Liver (tissue), 9 donors: ENCODE results near the gene ERCC6. TPM values are rescaled to one million over a fixed set of nuclear protein-coding genes. Genes with fewer than 3 reads are reported as not detected.

Source experiments
- DNase-seq: peaks from one replicate; pipeline ENCODE4 v3.0.0-alpha.2; 2017; ENCODE audit warnings: low spot score
- H3K27ac ChIP-seq, 2 donors: one replicate each; pipeline ENCODE4 v1.7.0; 2013; ENCODE audit warnings: inconsistent platforms in 2 of 2, low read length in 2 of 2, control low read depth in 1 of 2, low read depth in 1 of 2, mild to moderate bottlenecking in 1 of 2
- H3K27me3 ChIP-seq, 4 donors: one replicate each; pipeline versions ENCODE4 v1.6.1 to v1.7.0; 2013; ENCODE audit warnings: low read length in 3 of 4, inconsistent platforms in 1 of 4, mild to moderate bottlenecking in 1 of 4, moderate library complexity in 1 of 4; ENCODE audit not compliant: control insufficient read depth in 4 of 4, insufficient read depth in 4 of 4
- H3K36me3 ChIP-seq, 4 donors: one replicate each; pipeline versions ENCODE4 v1.6.1 to v1.7.0; 2013; ENCODE audit warnings: low read length in 3 of 4, mild to moderate bottlenecking in 3 of 4, low read depth in 1 of 4, moderate library complexity in 1 of 4; ENCODE audit not compliant: control insufficient read depth in 4 of 4, insufficient read depth in 3 of 4
- H3K4me1 ChIP-seq, 4 donors: one replicate each; pipeline versions ENCODE4 v1.6.1 to v1.7.0; 2013; ENCODE audit warnings: low read length in 3 of 4, mild to moderate bottlenecking in 3 of 4, moderate library complexity in 1 of 4; ENCODE audit not compliant: control insufficient read depth in 4 of 4, insufficient read depth in 4 of 4
- H3K4me3 ChIP-seq, 3 donors: one replicate each; pipeline versions ENCODE4 v1.6.1 to v1.7.0; 2013; ENCODE audit warnings: low read length in 3 of 3, control low read depth in 1 of 3, low read depth in 1 of 3, mild to moderate bottlenecking in 1 of 3
- H3K9ac ChIP-seq, 2 donors: one replicate each; pipeline ENCODE4 v1.7.0; 2013; ENCODE audit warnings: low read length in 2 of 2, mild to moderate bottlenecking in 2 of 2, moderate library complexity in 2 of 2, control low read depth in 1 of 2, low read depth in 1 of 2
- H3K9me3 ChIP-seq, 4 donors: one replicate each; pipeline versions ENCODE4 v1.6.1 to v1.7.0; 2013; ENCODE audit warnings: low read length in 3 of 4; ENCODE audit not compliant: control insufficient read depth in 4 of 4
- EGR1 ChIP-seq, 2 donors: IDR thresholded peaks; 2 replicates each; pipeline ENCODE4 v1.6.1; 2016 to 2018; ENCODE audit warnings: antibody characterized with exemption in 2 of 2, low read depth in 2 of 2
- FOXA1 ChIP-seq: IDR thresholded peaks from 2 replicates; pipeline ENCODE4 v1.6.1; 2016; ENCODE audit warnings: antibody characterized with exemption
- FOXA2 ChIP-seq: IDR thresholded peaks from 2 replicates; pipeline ENCODE4 v1.6.1; 2016; ENCODE audit warnings: antibody characterized with exemption
- GABPA ChIP-seq, 2 donors: IDR thresholded peaks in 1 of 2; conservative IDR thresholded peaks in 1 of 2; 2 replicates each; pipeline ENCODE4 v1.6.1; 2016; ENCODE audit warnings: antibody characterized with exemption in 2 of 2, mild to moderate bottlenecking in 1 of 2, moderate library complexity in 1 of 2
- HNF4G ChIP-seq: IDR thresholded peaks from 2 replicates; pipeline ENCODE4 v1.6.1; 2016; ENCODE audit warnings: antibody characterized with exemption
- JUND ChIP-seq, 2 donors: IDR thresholded peaks; 2 replicates each; pipeline ENCODE4 v1.6.1; 2016; ENCODE audit warnings: antibody characterized with exemption in 2 of 2
- NR2F2 ChIP-seq: IDR thresholded peaks from 2 replicates; pipeline ENCODE4 v1.6.1; 2016; ENCODE audit warnings: antibody characterized with exemption
- RAD21 ChIP-seq, 2 donors: IDR thresholded peaks; 2 replicates each; pipeline ENCODE4 v1.6.1; 2016; ENCODE audit warnings: antibody characterized with exemption in 2 of 2, mild to moderate bottlenecking in 2 of 2
- RXRA ChIP-seq, 2 donors: IDR thresholded peaks; 2 replicates each; pipeline ENCODE4 v1.6.1; 2017 to 2018; ENCODE audit warnings: antibody characterized with exemption in 2 of 2, mild to moderate bottlenecking in 1 of 2
- SP1 ChIP-seq: IDR thresholded peaks from 2 replicates; pipeline ENCODE4 v1.6.1; 2018; ENCODE audit warnings: antibody characterized with exemption, mild to moderate bottlenecking
- TAF1 ChIP-seq: conservative IDR thresholded peaks from 2 replicates; pipeline ENCODE4 v1.6.1; 2016; ENCODE audit warnings: antibody characterized with exemption, mild to moderate bottlenecking
- YY1 ChIP-seq: IDR thresholded peaks from 2 replicates; pipeline ENCODE4 v1.6.1; 2016; ENCODE audit warnings: antibody characterized with exemption, mild to moderate bottlenecking
- WGBS: extraction: QIAGEN DNeasy Blood & Tissue Kit; methylation state at CpG from one replicate; pipeline ENCODE4 v1.1.7; 2013; 5-methylcytosine and 5-hydroxymethylcytosine counted together
- polyA plus RNA-seq, 2 donors: library from polyadenylated mRNA; stranded (reverse) in 1 of 2; unstranded in 1 of 2; fragments of 200-250 nt in 1 of 2; fragments of >200 nt in 1 of 2; fragmentation: Nextera tagmentation in 1 of 2; extraction: Ambion mirVana in 1 of 2; gene quantifications; one replicate each; pipeline versions ENCODE4 v1.2.1 to v1.2.3, GENCODE V29; 2013 to 2015
- total RNA-seq, 2 donors: library from RNA; depleted of rRNA; stranded (reverse); fragments of >200 nt; gene quantifications; one replicate each; pipeline ENCODE4 v1.2.3, GENCODE V29; 2014
- TF ChIP-seq, protein P1 (sequence below): IDR thresholded peaks from 2 replicates; pipeline ENCODE4 v1.6.1; 2016; ENCODE audit warnings: antibody characterized with exemption
- TF ChIP-seq, protein P2 (sequence below): IDR thresholded peaks from 2 replicates; pipeline ENCODE4 v1.6.1; 2016; ENCODE audit warnings: antibody characterized with exemption
- TF ChIP-seq, protein P3 (sequence below): IDR thresholded peaks from 2 replicates; pipeline ENCODE4 v1.6.1; 2016; ENCODE audit warnings: antibody characterized with exemption, mild to moderate bottlenecking
- TF ChIP-seq, protein P4 (sequence below): IDR thresholded peaks from 2 replicates; pipeline ENCODE4 v1.6.1; 2016; ENCODE audit warnings: antibody characterized with exemption
- donor health status: healthy.
- donor health status: healthy.
- donor health status: healthy.
- donor health status: healthy.
- donor health status: healthy.

Gene ERCC6
- total and polyA plus RNA-seq, 4 donors = 2.3 to 17.1 (median 7.5) TPM

DNA sequence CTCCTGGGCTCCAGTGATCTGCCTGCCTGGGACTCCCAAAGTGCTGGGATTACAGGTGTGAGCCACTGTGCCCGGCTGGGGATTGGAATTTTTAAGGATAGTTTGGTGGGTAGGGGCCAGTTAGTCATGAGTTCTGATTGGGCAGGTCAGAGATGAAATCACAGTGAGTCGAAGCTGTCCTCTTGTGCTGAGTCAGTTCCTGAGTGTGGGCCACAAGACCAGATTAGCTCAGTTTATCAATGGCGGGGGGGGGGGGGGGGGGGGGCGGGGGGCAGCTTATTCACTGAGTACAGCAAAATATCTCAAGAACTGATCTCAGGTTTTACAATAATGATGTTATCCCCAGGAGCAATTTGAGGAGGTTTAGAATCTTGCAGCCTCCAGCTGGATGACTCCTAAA lies 11.6 kb upstream of the ERCC6 start:
- H3K36me3 ChIP-seq = no peaks in the 10 kb centered on the region
- H3K9ac ChIP-seq = no peak overlapping the region
- no peaks in the 10 kb centered on the region for H3K4me1 ChIP-seq
- TF ChIP-seq FOXA1 (no peak), NR2F2 (no peak), JUND (IDR thresholded peaks at IDR 0.05) (no peak)
- H3K27ac ChIP-seq = no peak overlapping the region
- no peaks in the 10 kb centered on the region for H3K27me3 ChIP-seq
- H3K9me3 ChIP-seq = no peaks in the 10 kb centered on the region
- no peak overlapping the region for H3K4me3 ChIP-seq
- no peak for DNase-seq
- 45% methylated on average over 4 of the region's 4 CpGs for WGBS

DNA sequence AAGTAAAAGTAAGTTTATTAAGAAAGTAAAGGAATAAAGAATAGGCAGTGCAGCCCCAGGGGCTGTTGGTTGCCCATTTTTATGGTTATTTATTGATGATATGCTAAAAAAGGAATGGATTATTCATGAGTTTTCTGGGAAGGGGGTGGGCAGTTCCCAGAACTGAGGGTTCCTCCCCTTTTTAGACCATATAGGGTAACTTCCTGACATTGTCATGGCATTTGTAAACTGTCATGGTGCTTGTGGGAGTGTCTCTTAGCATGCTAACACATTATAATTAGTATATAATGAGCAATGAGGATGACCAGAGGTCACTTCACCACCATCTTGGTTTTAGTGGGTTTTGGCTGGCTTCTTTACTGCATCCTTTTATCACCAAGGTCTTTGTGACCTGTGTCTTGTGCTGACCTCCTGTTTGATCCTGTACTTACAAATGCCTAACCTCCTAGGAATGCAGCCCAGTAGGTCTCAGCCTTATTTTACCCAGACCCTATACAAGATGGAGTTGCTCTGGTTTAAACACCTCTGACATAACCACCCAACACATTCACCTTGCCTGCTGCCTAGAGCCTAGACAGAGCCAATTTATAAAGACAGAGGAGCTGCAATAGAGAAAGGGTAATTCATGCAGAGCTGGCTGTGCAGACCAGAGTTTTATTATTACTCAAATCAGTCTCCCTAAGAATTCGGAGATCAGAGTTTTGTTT lies 10.9 kb upstream of the ERCC6 start:
- Histone ChIP-seq H3K9me3 (no peaks in the 10 kb centered on the region), H3K4me3 (no peak overlapping the region), H3K4me1 (no peaks in the 10 kb centered on the region), H3K9ac (no peak overlapping the region), H3K27me3 (no peaks in the 10 kb centered on the region), H3K36me3 (no peaks in the 10 kb centered on the region), H3K27ac (no peak overlapping the region)
- no peak for DNase-seq
- TF ChIP-seq, protein P1, sequence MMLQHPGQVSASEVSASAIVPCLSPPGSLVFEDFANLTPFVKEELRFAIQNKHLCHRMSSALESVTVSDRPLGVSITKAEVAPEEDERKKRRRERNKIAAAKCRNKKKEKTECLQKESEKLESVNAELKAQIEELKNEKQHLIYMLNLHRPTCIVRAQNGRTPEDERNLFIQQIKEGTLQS = no peak
- TF ChIP-seq JUND (IDR thresholded peaks at IDR 0.05) (no peak), YY1 (no peak), SP1 (no peak), NR2F2 (no peak), RXRA (IDR thresholded peaks at IDR 0.05) (no peak), EGR1 (IDR thresholded peaks at IDR 0.05; ENCODE audit: low read depth in 2 of 2) (no peak), RAD21 (IDR thresholded peaks at IDR 0.05) (no peak), GABPA (IDR thresholded peaks at IDR 0.05 in 1 of 2, conservative IDR thresholded peaks at IDR 0.05 in 1 of 2) (no peak), HNF4G (no peak), FOXA1 (no peak), FOXA2 (no peak), TAF1 (no peak)
- TF ChIP-seq, protein P2, sequence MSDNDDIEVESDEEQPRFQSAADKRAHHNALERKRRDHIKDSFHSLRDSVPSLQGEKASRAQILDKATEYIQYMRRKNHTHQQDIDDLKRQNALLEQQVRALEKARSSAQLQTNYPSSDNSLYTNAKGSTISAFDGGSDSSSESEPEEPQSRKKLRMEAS = no peak
- TF ChIP-seq, protein P3, sequence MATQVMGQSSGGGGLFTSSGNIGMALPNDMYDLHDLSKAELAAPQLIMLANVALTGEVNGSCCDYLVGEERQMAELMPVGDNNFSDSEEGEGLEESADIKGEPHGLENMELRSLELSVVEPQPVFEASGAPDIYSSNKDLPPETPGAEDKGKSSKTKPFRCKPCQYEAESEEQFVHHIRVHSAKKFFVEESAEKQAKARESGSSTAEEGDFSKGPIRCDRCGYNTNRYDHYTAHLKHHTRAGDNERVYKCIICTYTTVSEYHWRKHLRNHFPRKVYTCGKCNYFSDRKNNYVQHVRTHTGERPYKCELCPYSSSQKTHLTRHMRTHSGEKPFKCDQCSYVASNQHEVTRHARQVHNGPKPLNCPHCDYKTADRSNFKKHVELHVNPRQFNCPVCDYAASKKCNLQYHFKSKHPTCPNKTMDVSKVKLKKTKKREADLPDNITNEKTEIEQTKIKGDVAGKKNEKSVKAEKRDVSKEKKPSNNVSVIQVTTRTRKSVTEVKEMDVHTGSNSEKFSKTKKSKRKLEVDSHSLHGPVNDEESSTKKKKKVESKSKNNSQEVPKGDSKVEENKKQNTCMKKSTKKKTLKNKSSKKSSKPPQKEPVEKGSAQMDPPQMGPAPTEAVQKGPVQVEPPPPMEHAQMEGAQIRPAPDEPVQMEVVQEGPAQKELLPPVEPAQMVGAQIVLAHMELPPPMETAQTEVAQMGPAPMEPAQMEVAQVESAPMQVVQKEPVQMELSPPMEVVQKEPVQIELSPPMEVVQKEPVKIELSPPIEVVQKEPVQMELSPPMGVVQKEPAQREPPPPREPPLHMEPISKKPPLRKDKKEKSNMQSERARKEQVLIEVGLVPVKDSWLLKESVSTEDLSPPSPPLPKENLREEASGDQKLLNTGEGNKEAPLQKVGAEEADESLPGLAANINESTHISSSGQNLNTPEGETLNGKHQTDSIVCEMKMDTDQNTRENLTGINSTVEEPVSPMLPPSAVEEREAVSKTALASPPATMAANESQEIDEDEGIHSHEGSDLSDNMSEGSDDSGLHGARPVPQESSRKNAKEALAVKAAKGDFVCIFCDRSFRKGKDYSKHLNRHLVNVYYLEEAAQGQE = no peak
- 83% methylated on average over 1 of the region's 1 CpG for WGBS

DNA sequence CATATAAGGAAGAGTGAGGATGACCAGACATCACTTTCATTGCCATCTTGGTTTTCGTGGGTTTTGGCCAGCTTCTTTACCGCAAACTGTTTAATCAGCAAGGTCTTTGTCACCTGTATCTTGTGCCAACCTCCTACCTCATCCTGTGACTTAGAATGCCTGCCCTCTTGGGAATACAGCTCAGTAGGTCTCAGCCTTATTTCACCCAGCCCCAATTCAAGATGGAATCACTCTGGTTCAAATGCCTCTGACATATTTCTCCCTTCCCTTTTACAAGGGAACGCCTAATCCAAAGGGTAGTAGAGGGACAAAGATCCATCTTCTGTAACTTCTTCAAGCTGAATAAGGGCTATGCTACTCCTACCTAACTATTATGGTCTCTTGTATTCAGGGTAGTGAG lies 4.7 kb upstream of the ERCC6 start:
- WGBS = 77% methylated on average over 3 of the region's 3 CpGs
- no peak for DNase-seq

More for the DNA sequence above, 4.7 kb upstream of the ERCC6 start:
- Histone ChIP-seq H3K4me1 (peaks cover 0 to 10% (median 5%) of the 10 kb centered on the region in 4 donors), H3K27me3 (peaks cover 0 to 3% (median 0%) of the 10 kb centered on the region in 4 donors), H3K4me3 (no peak overlapping the region), H3K9ac (no peak overlapping the region), H3K36me3 (no peaks in the 10 kb centered on the region), H3K9me3 (no peaks in the 10 kb centered on the region), H3K27ac (no peak overlapping the region)
- TF ChIP-seq EGR1 (IDR thresholded peaks at IDR 0.05; ENCODE audit: low read depth in 2 of 2) = no peak
- TF ChIP-seq, protein P1 = no peak
- no peak for TF ChIP-seq YY1
- no peak for TF ChIP-seq NR2F2
- no peak for TF ChIP-seq JUND (IDR thresholded peaks at IDR 0.05)
- TF ChIP-seq GABPA (IDR thresholded peaks at IDR 0.05 in 1 of 2, conservative IDR thresholded peaks at IDR 0.05 in 1 of 2) = no peak
- TF ChIP-seq, protein P4, sequence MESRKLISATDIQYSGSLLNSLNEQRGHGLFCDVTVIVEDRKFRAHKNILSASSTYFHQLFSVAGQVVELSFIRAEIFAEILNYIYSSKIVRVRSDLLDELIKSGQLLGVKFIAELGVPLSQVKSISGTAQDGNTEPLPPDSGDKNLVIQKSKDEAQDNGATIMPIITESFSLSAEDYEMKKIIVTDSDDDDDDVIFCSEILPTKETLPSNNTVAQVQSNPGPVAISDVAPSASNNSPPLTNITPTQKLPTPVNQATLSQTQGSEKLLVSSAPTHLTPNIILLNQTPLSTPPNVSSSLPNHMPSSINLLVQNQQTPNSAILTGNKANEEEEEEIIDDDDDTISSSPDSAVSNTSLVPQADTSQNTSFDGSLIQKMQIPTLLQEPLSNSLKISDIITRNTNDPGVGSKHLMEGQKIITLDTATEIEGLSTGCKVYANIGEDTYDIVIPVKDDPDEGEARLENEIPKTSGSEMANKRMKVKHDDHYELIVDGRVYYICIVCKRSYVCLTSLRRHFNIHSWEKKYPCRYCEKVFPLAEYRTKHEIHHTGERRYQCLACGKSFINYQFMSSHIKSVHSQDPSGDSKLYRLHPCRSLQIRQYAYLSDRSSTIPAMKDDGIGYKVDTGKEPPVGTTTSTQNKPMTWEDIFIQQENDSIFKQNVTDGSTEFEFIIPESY = no peak
- TF ChIP-seq, protein P3 = no peak
